Hepatocyte (in vitro differentiated cells): ENCODE data around the gene MLC1. TPM values are rescaled to one million over a fixed set of nuclear protein-coding genes. Genes with fewer than 3 reads are reported as not detected.

Source experiments
- DNase-seq: peaks from one replicate; pipeline ENCODE4 v3.0.0-alpha.2; 2016; ENCODE audit warnings: low spot score
- H2AFZ ChIP-seq: fragments of 200-600 bp; sonication (generic); 2 replicates; pipeline ENCODE4 v1.6.0; 2016; ENCODE audit warnings: antibody characterized with exemption, mild to moderate bottlenecking
- H3K27ac ChIP-seq: fragments of 200-600 bp; sonication (generic); 2 replicates; pipeline ENCODE4 v1.5.1; 2016; ENCODE audit warnings: mild to moderate bottlenecking
- H3K27me3 ChIP-seq: fragments of 200-600 bp; sonication (generic); 2 replicates; pipeline ENCODE4 v1.6.1; 2016
- H3K36me3 ChIP-seq: fragments of 200-600 bp; sonication (generic); replicated peaks from 2 replicates; pipeline ENCODE4 v1.5.1; 2016; ENCODE audit warnings: low read depth; ENCODE audit not compliant: insufficient read depth
- H3K4me1 ChIP-seq: fragments of 200-600 bp; sonication (generic); 2 replicates; pipeline ENCODE4 v1.5.1; 2016; ENCODE audit warnings: mild to moderate bottlenecking, moderate library complexity; ENCODE audit not compliant: insufficient read depth
- H3K4me2 ChIP-seq: fragments of 200-600 bp; sonication (generic); 2 replicates; pipeline ENCODE4 v1.6.0; 2016
- H3K4me3 ChIP-seq: fragments of 200-600 bp; sonication (generic); 2 replicates; pipeline ENCODE4 v1.5.1; 2016; ENCODE audit warnings: mild to moderate bottlenecking
- H3K79me2 ChIP-seq: fragments of 200-600 bp; sonication (generic); 2 replicates; pipeline ENCODE4 v1.6.0; 2017; ENCODE audit warnings: mild to moderate bottlenecking
- H3K9me2 ChIP-seq: fragments of 200-600 bp; sonication (generic); replicated peaks from 2 replicates; pipeline ENCODE4 v1.6.0; 2017; ENCODE audit warnings: mild to moderate bottlenecking; ENCODE audit not compliant: insufficient read depth
- H3K9me3 ChIP-seq: fragments of 200-600 bp; sonication (generic); 2 replicates; pipeline ENCODE4 v1.5.1; 2016; ENCODE audit warnings: low read depth, mild to moderate bottlenecking
- H4K20me1 ChIP-seq: fragments of 200-600 bp; sonication (generic); 2 replicates; pipeline ENCODE4 v1.6.0; 2016; ENCODE audit warnings: mild to moderate bottlenecking; ENCODE audit not compliant: insufficient read depth, poor library complexity, severe bottlenecking
- CTCF ChIP-seq: fragments of 200-600 bp; sonication (generic); IDR thresholded peaks from 2 replicates; pipeline ENCODE4 v1.5.1; 2016; ENCODE audit warnings: antibody characterized with exemption, mild to moderate bottlenecking; ENCODE audit not compliant: poor library complexity
- EZH2 ChIP-seq: fragments of 200-600 bp; sonication (generic); IDR thresholded peaks from 2 replicates; pipeline ENCODE4 v1.6.1; 2016; ENCODE audit warnings: antibody characterized with exemption, mild to moderate bottlenecking, borderline replicate concordance
- EZH2phosphoT487 ChIP-seq: fragments of 200-600 bp; sonication (generic); IDR thresholded peaks from one replicate; pipeline ENCODE4 v1.6.1; 2018; ENCODE audit warnings: antibody characterized with exemption, mild to moderate bottlenecking, low read depth, moderate library complexity; ENCODE audit not compliant: unreplicated experiment, severe bottlenecking
- WGBS: methylation state at CpG from one replicate; pipeline ENCODE4 v1.1.6; 2016; ENCODE audit warnings: low lambda C conversion rate; ENCODE audit errors: missing lambda C conversion rate; 5-methylcytosine and 5-hydroxymethylcytosine counted together
- polyA plus RNA-seq: library from polyadenylated mRNA; unstranded; fragments of >200 nt; fragmentation: Nextera tagmentation; extraction: Ambion mirVana; gene quantifications from 2 replicates; pipeline ENCODE4 v1.2.1, GENCODE V29; 2016
- total RNA-seq: library from RNA; depleted of rRNA; stranded (reverse); fragments of >200 nt; gene quantifications from 2 replicates; pipeline ENCODE4 v1.2.3, GENCODE V29; 2014

The MLC1 gene
- total and polyA plus RNA-seq, 2 experiments from 2014 or later = 3.3 to 8.2 TPM

GRCh38 chr22:50046019-50046415, 39.2 kb downstream of the MLC1 start:
- H3K9me3 ChIP-seq = no peaks in the 10 kb centered on the region

GRCh38 chr22:50045211-50046018, 39.8 kb downstream of the MLC1 start:
- DNase-seq = peak; percentile 5
- no peaks in the 10 kb centered on the region for H4K20me1 ChIP-seq
- H3K79me2 ChIP-seq = no peaks in the 10 kb centered on the region

More at GRCh38 chr22:50046019-50046415, 39.2 kb downstream of the MLC1 start:
- Histone ChIP-seq H3K36me3 (no peaks in the 10 kb centered on the region), H3K4me2 (no peak overlapping the region), H4K20me1 (no peaks in the 10 kb centered on the region), H3K27me3 (no peaks in the 10 kb centered on the region), H3K4me3 (no peak overlapping the region), H3K9me2 (no peaks in the 10 kb centered on the region), H2AFZ (no peak overlapping the region), H3K4me1 (no peaks in the 10 kb centered on the region), H3K27ac (no peak overlapping the region), H3K79me2 (no peaks in the 10 kb centered on the region)
- WGBS = 89% methylated on average over 9 of the region's 19 CpGs
- TF ChIP-seq EZH2phosphoT487 = no peak
- no peak for TF ChIP-seq EZH2
- no peak for TF ChIP-seq CTCF
- DNase-seq = no peak

GRCh38 chr22:50044485-50045118, 40.6 kb downstream of the MLC1 start:
- Histone ChIP-seq H3K27ac (no peak overlapping the region), H3K9me2 (no peaks in the 10 kb centered on the region), H4K20me1 (no peaks in the 10 kb centered on the region), H3K27me3 (no peaks in the 10 kb centered on the region), H3K4me2 (no peak overlapping the region), H2AFZ (no peak overlapping the region), H3K36me3 (no peaks in the 10 kb centered on the region), H3K79me2 (no peaks in the 10 kb centered on the region), H3K4me1 (no peaks in the 10 kb centered on the region), H3K4me3 (no peak overlapping the region), H3K9me3 (no peaks in the 10 kb centered on the region)
- TF ChIP-seq EZH2phosphoT487 (no peak), CTCF (no peak), EZH2 (no peak)
- no peak for DNase-seq
- WGBS = 89% methylated on average over 30 of the region's 30 CpGs

More at GRCh38 chr22:50045211-50046018, 39.8 kb downstream of the MLC1 start:
- H3K27me3 ChIP-seq = no peaks in the 10 kb centered on the region
- no peak for TF ChIP-seq EZH2
- H3K4me3 ChIP-seq = no peak overlapping the region
- H3K36me3 ChIP-seq = no peaks in the 10 kb centered on the region
- no peaks in the 10 kb centered on the region for H3K4me1 ChIP-seq
- H3K4me2 ChIP-seq = no peak overlapping the region
- H3K9me2 ChIP-seq = no peaks in the 10 kb centered on the region
- H2AFZ ChIP-seq = no peak overlapping the region
- WGBS = 89% methylated on average over 29 of the region's 35 CpGs
- H3K9me3 ChIP-seq = no peaks in the 10 kb centered on the region
- H3K27ac ChIP-seq = no peak overlapping the region
